CD4-positive, alpha-beta T cell treated with Interleukin-6 for 4 hours (primary cell): ENCODE data around the gene MAGI2.

ENCODE experiments used
- DNase-seq: peaks from one replicate; pipeline ENCODE4 v3.0.0-alpha.2; 2020; ENCODE audit warnings: mixed read lengths

Gene MAGI2

GRCh38 chr7:78043159-78043558, 1410.3 kb downstream of the MAGI2 start:
- DNase-seq, result no peak

DNA sequence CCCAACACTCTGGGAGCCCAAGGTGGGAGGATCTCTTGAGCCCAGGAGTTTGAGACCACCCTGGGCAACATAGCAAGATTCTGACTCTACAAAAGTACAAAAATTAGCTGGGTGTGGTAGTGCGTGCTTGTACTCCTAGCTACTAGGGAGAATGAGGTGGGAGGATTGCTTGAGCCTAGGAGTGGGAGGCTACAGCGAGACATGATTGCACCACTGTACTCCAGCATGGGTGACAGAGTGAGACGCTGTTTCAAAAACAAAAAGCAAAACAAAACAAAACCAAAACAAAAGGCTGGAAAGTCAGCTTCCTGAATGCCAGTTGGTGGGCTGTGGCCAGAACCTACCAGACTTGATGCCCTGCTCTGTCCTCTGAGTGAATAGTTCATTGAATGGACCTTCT, 1412.0 kb downstream of the MAGI2 start:
- DNase-seq, result no peak

GRCh38 chr7:78039790-78040776, 1413.4 kb downstream of the MAGI2 start:
- DNase-seq, result peak; percentile 64

GRCh38 chr7:78038465-78039080, 1414.9 kb downstream of the MAGI2 start:
- no peak for DNase-seq

DNA sequence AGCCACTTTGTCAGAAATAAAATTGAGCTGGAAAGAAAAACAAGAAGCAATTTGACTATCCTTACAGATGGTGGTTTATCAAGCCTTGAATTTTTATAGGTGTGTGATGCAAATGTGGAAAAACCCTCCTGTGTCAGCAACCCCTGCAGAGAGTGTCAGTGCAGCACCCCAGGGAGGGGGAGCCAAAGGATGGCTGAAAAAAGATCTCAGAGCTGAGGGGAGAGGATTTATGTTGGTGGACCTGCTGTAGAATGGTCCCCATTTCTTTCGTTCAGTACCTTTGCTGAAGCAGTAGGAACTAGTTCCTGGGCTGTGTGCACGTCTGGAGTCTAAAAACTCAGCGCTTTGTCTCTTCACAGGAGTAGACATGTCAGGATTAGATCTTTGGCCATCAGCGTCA, 1415.9 kb downstream of the MAGI2 start:
- DNase-seq, result no peak

GRCh38 chr7:78033410-78033809, 1420.1 kb downstream of the MAGI2 start:
- no peak for DNase-seq

DNA sequence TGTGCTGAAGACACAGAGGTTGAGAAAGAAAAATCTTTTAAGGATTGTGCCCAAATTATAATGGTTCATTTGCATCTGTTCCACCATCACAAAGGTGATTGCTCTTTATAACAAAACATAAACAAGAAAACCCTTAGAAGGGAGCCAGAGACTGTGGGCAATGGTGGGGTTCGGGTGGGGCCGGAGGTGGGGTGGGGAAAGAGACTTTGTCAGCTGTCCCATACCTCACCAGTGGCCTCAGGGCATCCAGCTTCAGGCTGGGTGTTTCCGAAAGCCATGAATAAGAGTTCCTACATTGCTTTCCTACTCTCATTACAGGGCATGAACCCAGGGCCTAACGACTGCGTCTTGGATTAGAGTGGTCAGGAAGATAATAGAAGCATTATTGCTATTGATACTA, 1427.0 kb downstream of the MAGI2 start:
- DNase-seq, result no peak

- DNase-seq, result no peak
Observed at GRCh38 chr7:78024591-78024990, 1428.9 kb downstream of the MAGI2 start.

DNA sequence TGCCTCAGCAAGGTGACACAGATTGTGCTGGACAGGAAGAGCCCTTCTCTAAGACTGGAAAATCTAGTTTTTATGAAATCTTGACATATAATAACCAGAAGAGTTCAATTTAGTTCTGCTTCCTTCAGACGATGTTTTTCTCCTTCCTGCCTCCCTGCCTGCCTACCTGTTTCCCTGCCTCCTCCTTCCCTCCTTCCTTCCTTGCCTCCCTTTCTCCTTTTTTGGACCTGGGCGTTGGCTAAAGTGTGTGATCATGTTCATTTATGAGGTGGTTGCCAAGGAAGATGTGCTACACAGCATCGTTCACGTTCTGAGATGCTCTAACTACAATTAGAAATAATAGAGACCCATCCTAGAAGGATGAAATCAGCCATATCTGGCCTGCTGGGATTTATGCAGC, 1430.3 kb downstream of the MAGI2 start:
- no peak for DNase-seq

- DNase-seq, result no peak
Observed at GRCh38 chr7:78022165-78022564, 1431.3 kb downstream of the MAGI2 start.

GRCh38 chr7:78020874-78021249, 1432.6 kb downstream of the MAGI2 start:
- DNase-seq, result no peak

DNA sequence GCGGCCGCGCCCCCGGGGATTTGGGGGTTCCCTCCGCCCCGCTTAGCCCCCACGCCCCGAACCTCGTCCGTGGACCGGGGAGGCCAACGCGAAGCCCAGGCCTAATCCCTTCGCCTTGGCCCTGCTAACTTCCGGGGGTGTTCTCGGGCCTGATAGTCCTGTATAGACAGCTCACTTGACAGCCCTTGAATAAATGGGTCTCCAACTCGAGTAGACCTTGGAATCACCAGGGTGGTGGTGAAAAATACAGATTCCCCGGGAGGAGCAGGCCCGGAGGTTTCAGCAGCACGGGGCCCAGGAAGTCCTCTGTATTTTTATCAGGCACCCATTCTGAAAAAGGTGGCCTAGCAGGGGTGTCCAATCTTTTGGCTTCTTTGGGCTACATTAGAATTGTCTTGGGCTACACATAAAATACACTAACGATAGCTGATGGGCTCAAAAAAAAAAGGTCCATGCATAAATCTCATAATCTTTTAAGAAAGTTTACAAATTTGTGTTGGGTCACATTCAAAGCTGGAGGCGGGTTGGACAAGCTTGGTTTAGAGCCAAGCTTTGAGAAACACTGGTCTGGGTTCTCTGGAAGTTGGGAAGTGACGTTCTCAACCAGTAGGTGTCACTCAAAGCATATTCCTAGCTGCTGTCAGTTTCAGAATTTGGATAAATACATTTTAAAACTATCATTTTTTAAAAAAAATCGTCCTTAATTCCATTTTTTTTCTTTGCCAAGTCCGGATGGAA, 1433.2 kb downstream of the MAGI2 start:
- peak; percentile 43 for DNase-seq

GRCh38 chr7:78019447-78020135, 1433.9 kb downstream of the MAGI2 start:
- DNase-seq, result peak; percentile 63

DNA sequence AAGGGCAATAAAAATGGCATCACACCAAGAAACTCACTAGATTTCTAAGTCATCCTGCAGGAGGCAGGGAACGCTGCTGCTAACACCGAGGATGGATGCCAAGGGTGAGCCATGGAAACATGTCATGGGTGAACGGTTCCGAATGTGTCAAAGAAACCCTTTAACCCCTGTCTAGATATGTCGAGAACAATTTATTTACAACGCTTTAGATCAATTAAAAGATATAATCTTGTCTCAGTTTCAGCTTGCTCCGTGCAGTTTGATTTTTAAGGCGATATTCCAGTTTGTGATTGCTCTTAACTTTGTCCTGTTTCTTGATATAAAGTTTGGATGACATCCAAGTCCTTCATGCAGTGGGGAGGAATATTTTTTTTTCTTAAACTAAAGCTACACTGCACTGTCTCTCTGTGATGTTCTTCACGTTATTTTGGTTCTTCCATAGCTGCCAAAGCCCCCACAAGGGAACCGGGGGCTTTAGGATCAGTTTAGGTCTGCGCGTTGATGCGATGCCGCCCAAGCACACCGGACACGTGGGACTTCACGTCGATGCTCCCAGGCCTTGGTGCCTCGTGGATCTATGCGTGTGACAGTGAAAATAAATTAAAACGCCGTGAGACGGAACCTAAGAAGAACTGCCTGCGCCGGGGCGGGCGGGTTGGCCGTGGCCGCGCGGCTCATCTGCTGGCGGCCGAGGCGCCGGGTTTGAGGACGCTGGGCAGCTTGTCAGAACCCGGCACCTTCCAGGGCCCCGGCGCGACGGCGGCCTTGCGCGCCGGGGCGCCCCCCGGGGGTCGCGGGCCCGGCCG, 1434.6 kb downstream of the MAGI2 start:
- DNase-seq, result peak; percentile 11

GRCh38 chr7:78017591-78018100, 1435.8 kb downstream of the MAGI2 start:
- DNase-seq, result no peak

DNA sequence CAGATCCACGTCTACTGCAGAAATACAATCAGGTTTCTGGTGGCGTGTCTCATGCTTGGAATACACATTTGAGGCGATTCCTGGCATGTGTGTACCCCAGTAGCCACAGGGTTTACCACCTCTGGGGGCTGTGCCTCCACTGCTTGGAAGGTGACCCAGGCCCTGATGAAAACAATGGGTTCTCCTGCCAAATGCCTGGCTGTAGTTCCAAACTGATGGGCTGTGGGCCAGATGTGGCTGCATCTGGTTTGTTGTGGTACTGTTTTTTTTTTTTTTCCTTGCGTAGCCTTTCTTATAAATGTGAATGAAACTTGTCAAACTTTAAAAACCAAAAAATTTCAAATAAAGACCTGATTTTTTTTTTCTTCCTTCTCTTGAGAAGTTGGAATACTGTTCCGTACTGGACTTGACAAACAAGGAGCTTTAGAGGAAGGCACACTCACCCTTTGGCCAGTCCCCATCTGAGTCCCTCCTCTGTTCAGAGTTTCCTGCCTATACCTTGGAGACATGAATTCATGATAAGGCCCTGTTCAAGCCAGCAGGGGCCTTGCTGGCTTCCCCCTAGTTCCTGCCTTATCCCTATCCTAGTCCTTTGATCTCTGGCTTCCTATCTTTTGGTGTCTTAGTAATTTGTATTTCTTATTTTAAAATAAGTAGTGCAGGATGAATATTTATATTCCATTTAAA, 1437.8 kb downstream of the MAGI2 start:
- DNase-seq, result no peak

DNA sequence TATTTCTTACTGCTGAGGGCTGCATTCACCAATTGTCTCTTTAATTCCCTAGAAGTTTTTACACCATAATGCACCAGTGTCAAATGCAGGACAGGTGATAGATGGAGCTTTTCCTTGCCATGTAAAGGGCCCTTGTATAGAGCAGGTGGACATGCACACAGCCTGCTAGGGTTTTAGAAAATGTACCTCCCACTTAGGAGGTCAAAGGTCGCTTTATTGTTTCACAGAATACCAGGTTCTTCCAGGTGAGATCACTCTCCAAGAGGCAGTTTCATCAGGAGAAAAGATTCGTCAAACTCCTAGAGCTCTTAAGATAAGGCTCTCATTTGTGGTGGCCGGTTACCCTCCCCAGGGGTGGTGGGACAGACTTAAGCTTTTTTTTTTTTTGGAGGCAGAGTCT, 1439.1 kb downstream of the MAGI2 start:
- no peak for DNase-seq

DNA sequence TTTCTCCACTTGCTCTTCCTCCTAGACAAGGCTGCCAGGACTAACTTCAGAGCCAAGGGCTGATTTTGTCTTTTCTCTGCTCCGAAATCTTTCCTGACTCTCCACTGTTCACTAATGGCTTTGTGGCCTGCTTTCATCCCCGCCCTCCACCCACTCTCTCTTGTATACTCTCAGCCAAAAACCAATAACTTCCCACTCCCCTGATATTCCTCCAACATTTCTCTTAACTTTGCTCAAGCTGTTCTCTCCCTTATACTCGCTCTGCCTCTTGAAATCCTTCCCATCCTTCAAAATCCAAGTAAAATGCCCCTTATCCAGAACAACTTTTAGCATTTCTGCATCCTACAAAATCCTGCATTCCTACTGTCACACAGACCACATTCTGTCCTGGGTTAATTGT, 1440.1 kb downstream of the MAGI2 start:
- no peak for DNase-seq

DNA sequence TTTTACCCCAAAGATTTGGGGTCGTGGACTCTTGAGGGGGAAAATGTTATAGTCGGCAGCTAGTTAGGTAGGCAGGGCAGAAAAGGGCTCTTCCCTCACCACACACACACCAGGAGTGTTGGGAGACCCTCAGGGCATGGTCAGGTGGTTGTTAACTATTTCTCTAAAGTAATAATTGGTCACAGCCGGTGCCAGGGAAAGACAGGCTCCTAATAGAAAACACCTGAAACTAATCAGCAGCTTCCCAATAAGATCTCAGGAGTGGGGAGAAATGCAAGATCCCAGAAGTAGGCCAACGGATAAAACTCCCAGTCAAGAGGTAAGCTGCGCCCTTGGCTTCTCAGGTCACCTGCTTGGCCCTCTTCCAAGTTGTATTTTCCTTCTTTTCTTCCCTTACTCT, 1441.8 kb downstream of the MAGI2 start:
- DNase-seq, result no peak

DNA sequence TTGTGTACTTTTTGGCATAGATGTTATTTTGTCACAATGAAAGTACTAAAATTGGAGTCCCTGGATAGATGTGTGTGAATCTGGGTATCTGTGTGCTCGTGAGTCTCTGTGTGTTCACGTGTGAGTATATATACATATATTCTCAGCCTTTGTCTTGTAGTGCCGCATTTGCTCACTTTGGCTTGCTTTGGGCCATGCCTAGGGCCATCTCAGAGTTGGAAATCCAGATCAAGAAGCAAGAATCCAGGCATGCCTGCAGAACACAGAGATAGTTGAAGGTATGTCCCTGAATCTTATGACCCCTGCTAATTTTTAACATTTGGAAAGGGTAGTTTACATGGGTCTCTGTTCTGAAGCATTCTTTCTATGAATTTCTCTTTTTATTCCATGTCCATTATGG, 1446.2 kb downstream of the MAGI2 start:
- no peak for DNase-seq

DNA sequence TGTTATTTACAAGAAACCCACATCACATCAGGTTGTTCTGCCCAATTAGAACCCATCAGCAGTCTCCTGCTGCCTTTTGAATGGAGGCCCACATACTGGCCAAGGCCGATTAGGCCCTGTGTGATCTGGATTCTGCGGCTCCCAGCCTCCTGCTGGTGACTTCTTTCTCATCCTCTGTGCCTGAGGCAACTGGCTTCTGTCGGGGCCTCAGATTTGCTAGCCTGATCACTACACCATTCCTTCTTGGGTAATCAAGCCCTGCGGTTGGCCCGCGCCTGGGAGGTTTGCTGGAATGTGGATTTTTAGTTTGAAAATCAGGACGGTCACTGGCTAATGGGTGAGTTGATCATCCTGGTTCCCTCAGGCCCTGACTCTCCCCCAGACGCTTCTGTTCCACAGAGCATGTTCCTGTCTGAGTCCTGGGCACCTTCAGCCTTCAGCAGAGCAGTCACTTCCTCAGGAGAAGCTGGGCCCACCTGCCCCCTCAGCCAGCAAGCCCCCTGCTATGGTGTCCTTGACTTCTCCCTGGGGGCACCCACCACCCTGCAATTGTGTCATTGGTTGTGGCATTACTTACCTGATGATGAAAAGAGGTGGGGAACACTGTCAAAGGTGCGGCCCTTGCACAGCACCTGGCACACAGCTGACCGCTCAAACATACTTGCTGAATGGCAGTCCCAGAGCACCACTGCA, 1447.3 kb downstream of the MAGI2 start:
- DNase-seq, result no peak
